A549 (cell line): ENCODE results near the gene BTLA.

Experiments used
- CHD4 ChIP-seq: fragments of 200-600 bp; sonication (generic); IDR thresholded peaks from 2 replicates; pipeline ENCODE4 v1.6.1; 2016; ENCODE audit warnings: antibody characterized with exemption, mild to moderate bottlenecking, borderline replicate concordance
- CTCF ChIP-seq: fragments of >200 bp; sonication (Bioruptor Twin); formaldehyde crosslinking; IDR thresholded peaks from 3 replicates; pipeline ENCODE4 v1.5.1; 2016
- E2F6 ChIP-seq: IDR thresholded peaks from 2 replicates; pipeline ENCODE4 v1.6.1; 2012; ENCODE audit warnings: low read depth, borderline replicate concordance
- EP300 ChIP-seq, 2 experiments: fragments of >200 bp; sonication (Bioruptor Twin); formaldehyde crosslinking; IDR thresholded peaks; 2 replicates in 1 of 2; 3 replicates in 1 of 2; pipeline ENCODE4 v1.6.1; 2016 to 2017
- JUN ChIP-seq, 2 experiments: fragments of >200 bp; sonication (Bioruptor Twin); formaldehyde crosslinking; IDR thresholded peaks; 2 replicates in 1 of 2; 3 replicates in 1 of 2; pipeline ENCODE4 v1.6.1; 2016 to 2017
- MAFK ChIP-seq: fragments of 450-650 bp; IDR thresholded peaks from 2 replicates; pipeline ENCODE4 v1.6.1; 2014; ENCODE audit not compliant: partially characterized antibody
- MAX ChIP-seq: IDR thresholded peaks from 2 replicates; pipeline ENCODE4 v1.6.1; 2012
- POLR2A ChIP-seq: IDR thresholded peaks from 2 replicates; pipeline ENCODE4 v1.6.1; 2012; ENCODE audit warnings: mild to moderate bottlenecking, low read length
- TF ChIP-seq, protein P1 (sequence below): fragments of 450-650 bp; IDR thresholded peaks from 2 replicates; pipeline ENCODE4 v1.6.1; 2014; ENCODE audit warnings: antibody characterized with exemption
- TF ChIP-seq, protein P2 (sequence below): fragments of 200-600 bp; sonication (generic); IDR thresholded peaks from 2 replicates; pipeline ENCODE4 v1.6.1; 2016; ENCODE audit warnings: antibody characterized with exemption, mild to moderate bottlenecking, moderate library complexity

DNA sequence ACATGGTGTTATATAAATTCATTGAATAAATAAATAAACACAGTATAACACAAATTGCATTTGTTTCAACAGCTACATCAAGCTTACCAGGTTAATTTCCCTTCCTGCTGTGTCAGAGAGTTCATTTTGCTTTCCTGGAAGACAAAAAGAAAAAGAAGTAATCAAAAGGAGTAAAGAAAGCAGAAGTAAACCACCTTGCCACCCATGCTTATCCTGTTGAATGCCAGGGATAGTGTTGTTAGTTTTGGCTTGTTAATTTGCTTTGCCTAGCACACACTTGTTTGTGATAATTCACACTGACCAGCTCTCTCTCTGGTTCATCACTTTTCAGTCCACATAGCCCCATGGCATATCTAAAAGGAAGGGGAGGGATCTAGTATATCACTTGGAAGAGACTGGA lies 29.6 kb downstream of the BTLA start:
- no peak for TF ChIP-seq MAX
- no peak for TF ChIP-seq EP300 (IDR thresholded peaks at IDR 0.05)
- no peak for TF ChIP-seq E2F6
- TF ChIP-seq CTCF, result no peak
- no peak for TF ChIP-seq CHD4
- TF ChIP-seq JUN (IDR thresholded peaks at IDR 0.05), result no peak
- no peak for TF ChIP-seq POLR2A
- TF ChIP-seq, protein P1, sequence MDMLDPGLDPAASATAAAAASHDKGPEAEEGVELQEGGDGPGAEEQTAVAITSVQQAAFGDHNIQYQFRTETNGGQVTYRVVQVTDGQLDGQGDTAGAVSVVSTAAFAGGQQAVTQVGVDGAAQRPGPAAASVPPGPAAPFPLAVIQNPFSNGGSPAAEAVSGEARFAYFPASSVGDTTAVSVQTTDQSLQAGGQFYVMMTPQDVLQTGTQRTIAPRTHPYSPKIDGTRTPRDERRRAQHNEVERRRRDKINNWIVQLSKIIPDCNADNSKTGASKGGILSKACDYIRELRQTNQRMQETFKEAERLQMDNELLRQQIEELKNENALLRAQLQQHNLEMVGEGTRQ, result no peak
- TF ChIP-seq MAFK, result no peak
- TF ChIP-seq, protein P2, sequence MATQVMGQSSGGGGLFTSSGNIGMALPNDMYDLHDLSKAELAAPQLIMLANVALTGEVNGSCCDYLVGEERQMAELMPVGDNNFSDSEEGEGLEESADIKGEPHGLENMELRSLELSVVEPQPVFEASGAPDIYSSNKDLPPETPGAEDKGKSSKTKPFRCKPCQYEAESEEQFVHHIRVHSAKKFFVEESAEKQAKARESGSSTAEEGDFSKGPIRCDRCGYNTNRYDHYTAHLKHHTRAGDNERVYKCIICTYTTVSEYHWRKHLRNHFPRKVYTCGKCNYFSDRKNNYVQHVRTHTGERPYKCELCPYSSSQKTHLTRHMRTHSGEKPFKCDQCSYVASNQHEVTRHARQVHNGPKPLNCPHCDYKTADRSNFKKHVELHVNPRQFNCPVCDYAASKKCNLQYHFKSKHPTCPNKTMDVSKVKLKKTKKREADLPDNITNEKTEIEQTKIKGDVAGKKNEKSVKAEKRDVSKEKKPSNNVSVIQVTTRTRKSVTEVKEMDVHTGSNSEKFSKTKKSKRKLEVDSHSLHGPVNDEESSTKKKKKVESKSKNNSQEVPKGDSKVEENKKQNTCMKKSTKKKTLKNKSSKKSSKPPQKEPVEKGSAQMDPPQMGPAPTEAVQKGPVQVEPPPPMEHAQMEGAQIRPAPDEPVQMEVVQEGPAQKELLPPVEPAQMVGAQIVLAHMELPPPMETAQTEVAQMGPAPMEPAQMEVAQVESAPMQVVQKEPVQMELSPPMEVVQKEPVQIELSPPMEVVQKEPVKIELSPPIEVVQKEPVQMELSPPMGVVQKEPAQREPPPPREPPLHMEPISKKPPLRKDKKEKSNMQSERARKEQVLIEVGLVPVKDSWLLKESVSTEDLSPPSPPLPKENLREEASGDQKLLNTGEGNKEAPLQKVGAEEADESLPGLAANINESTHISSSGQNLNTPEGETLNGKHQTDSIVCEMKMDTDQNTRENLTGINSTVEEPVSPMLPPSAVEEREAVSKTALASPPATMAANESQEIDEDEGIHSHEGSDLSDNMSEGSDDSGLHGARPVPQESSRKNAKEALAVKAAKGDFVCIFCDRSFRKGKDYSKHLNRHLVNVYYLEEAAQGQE, result no peak
